Glutamatergic neuron (in vitro differentiated cells): Measurements from ENCODE around the gene ZFYVE28. TPM values are rescaled to one million over a fixed set of nuclear protein-coding genes. Genes with fewer than 3 reads are reported as not detected.

Source experiments
- DNase-seq: peaks from one replicate; pipeline ENCODE4 v3.0.0; 2022
- H3K27ac Mint-ChIP-seq: one replicate; pipeline ENCODE4 v1.8.0; 2020; ENCODE audit warnings: mild to moderate bottlenecking, mixed read lengths, inconsistent platforms; ENCODE audit not compliant: unreplicated experiment
- H3K27me3 Mint-ChIP-seq: one replicate; pipeline ENCODE4 v1.8.0; 2020; ENCODE audit warnings: mild to moderate bottlenecking, moderate library complexity, mixed read lengths, inconsistent platforms; ENCODE audit not compliant: unreplicated experiment
- H3K36me3 Mint-ChIP-seq: one replicate; pipeline ENCODE4 v1.8.0; 2020; ENCODE audit warnings: mild to moderate bottlenecking, mixed read lengths, inconsistent platforms; ENCODE audit not compliant: unreplicated experiment
- H3K4me1 Mint-ChIP-seq: one replicate; pipeline ENCODE4 v1.8.0; 2020; ENCODE audit warnings: mild to moderate bottlenecking, low read depth, mixed read lengths, inconsistent platforms; ENCODE audit not compliant: unreplicated experiment
- H3K4me3 Mint-ChIP-seq: one replicate; pipeline ENCODE4 v1.8.0; 2020; ENCODE audit warnings: mild to moderate bottlenecking, mixed read lengths, inconsistent platforms; ENCODE audit not compliant: unreplicated experiment
- H3K9me3 Mint-ChIP-seq: one replicate; pipeline ENCODE4 v1.8.0; 2020; ENCODE audit warnings: mild to moderate bottlenecking, moderate library complexity, mixed read lengths, inconsistent platforms; ENCODE audit not compliant: unreplicated experiment
- CTCF ChIP-seq: fragments of 200-600 bp; sonication (generic); IDR thresholded peaks from one replicate; pipeline ENCODE4 v1.5.0; 2021; ENCODE audit not compliant: partially characterized antibody, unreplicated experiment
- total RNA-seq: library from RNA; stranded (reverse); fragmentation: NEBNext Ultra II Directional; extraction: Animal tissue kit (Norgen Biotek cat#: 25700); gene quantifications from one replicate; pipeline ENCODE4 v1.2.1, GENCODE V29; 2021; ENCODE audit not compliant: unreplicated experiment

ZFYVE28 gene
- total RNA-seq, 1 donor from 2014 or later = 4.8 TPM

GRCh38 chr4:2449051-2449450 is 30.6 kb upstream of the ZFYVE28 start:
- Mint-ChIP-seq H3K27me3 (peaks cover 4% of the 10 kb centered on the region), H3K4me1 (no peaks in the 10 kb centered on the region), H3K4me3 (no peak overlapping the region), H3K36me3 (no peaks in the 10 kb centered on the region), H3K27ac (no peak overlapping the region), H3K9me3 (no peaks in the 10 kb centered on the region)
- TF ChIP-seq CTCF = no peak
- DNase-seq = no peak

- H3K4me1 Mint-ChIP-seq = no peaks in the 10 kb centered on the region
- DNase-seq = no peak
- H3K9me3 Mint-ChIP-seq = no peaks in the 10 kb centered on the region
- H3K27ac Mint-ChIP-seq = no peak overlapping the region
- TF ChIP-seq CTCF = no peak
- no peak overlapping the region for H3K4me3 Mint-ChIP-seq
- H3K36me3 Mint-ChIP-seq = no peaks in the 10 kb centered on the region
- peaks cover 4% of the 10 kb centered on the region for H3K27me3 Mint-ChIP-seq
These were observed 30.1 kb upstream of the ZFYVE28 start for GRCh38 chr4:2448589-2448988.

- H3K4me1 Mint-ChIP-seq = no peaks in the 10 kb centered on the region
- no peak for TF ChIP-seq CTCF
- no peak overlapping the region for H3K27ac Mint-ChIP-seq
- DNase-seq = no peak
- no peaks in the 10 kb centered on the region for H3K9me3 Mint-ChIP-seq
- H3K4me3 Mint-ChIP-seq = no peak overlapping the region
- H3K27me3 Mint-ChIP-seq = peaks cover 4% of the 10 kb centered on the region
- H3K36me3 Mint-ChIP-seq = no peaks in the 10 kb centered on the region
These were observed 28.5 kb upstream of the ZFYVE28 start for GRCh38 chr4:2446656-2447564.

GRCh38 chr4:2445571-2445970 is 27.1 kb upstream of the ZFYVE28 start:
- Mint-ChIP-seq H3K27ac (no peak overlapping the region), H3K9me3 (no peaks in the 10 kb centered on the region), H3K4me1 (no peaks in the 10 kb centered on the region), H3K4me3 (no peak overlapping the region), H3K36me3 (no peaks in the 10 kb centered on the region), H3K27me3 (peaks cover 2% of the 10 kb centered on the region)
- TF ChIP-seq CTCF = no peak
- no peak for DNase-seq

- no peak for TF ChIP-seq CTCF
- DNase-seq = no peak
- no peaks in the 10 kb centered on the region for H3K9me3 Mint-ChIP-seq
These were observed 26.7 kb upstream of the ZFYVE28 start for GRCh38 chr4:2445130-2445529.

More at GRCh38 chr4:2445130-2445529, 26.7 kb upstream of the ZFYVE28 start:
- Mint-ChIP-seq H3K27ac (no peak overlapping the region), H3K4me1 (no peaks in the 10 kb centered on the region), H3K36me3 (no peaks in the 10 kb centered on the region), H3K4me3 (no peak overlapping the region), H3K27me3 (peaks cover 2% of the 10 kb centered on the region)
